Retinal pigment epithelial cell (primary cell): Measurements from ENCODE around the gene TINAG.

Experiments used
- DNase-seq: peaks from one replicate; pipeline ENCODE4 v3.0.0-alpha.2; 2010; ENCODE audit warnings: low read depth
- H3K4me3 ChIP-seq: 2 replicates; pipeline ENCODE4 v1.5.1; 2011; ENCODE audit warnings: mild to moderate bottlenecking, low read length, control low read depth, moderate library complexity
- CTCF ChIP-seq: conservative IDR thresholded peaks from 2 replicates; pipeline ENCODE4 v1.5.1; 2011; ENCODE audit warnings: low read depth, low read length, control low read depth, inconsistent platforms

TINAG gene

GRCh38 chr6:54289426-54289825 is 18.8 kb upstream of the TINAG start:
- no peak overlapping the region for H3K4me3 ChIP-seq
- TF ChIP-seq CTCF = no peak
- no peak for DNase-seq

GRCh38 chr6:54291146-54291545 is 17.1 kb upstream of the TINAG start:
- DNase-seq = no peak
- TF ChIP-seq CTCF = no peak
- no peak overlapping the region for H3K4me3 ChIP-seq

- no peak overlapping the region for H3K4me3 ChIP-seq
- DNase-seq = peak; percentile 31
Observed at GRCh38 chr6:54291738-54292137, 16.5 kb upstream of the TINAG start.

GRCh38 chr6:54294965-54295532 is 13.2 kb upstream of the TINAG start:
- TF ChIP-seq CTCF = no peak
- H3K4me3 ChIP-seq = no peak overlapping the region
- no peak for DNase-seq

More at GRCh38 chr6:54291738-54292137, 16.5 kb upstream of the TINAG start:
- TF ChIP-seq CTCF = no peak

- no peak overlapping the region for H3K4me3 ChIP-seq
- no peak for DNase-seq
- no peak for TF ChIP-seq CTCF
Observed at GRCh38 chr6:54299542-54300269, 8.5 kb upstream of the TINAG start.

- TF ChIP-seq CTCF = no peak
- no peak overlapping the region for H3K4me3 ChIP-seq
- no peak for DNase-seq
Observed at GRCh38 chr6:54301770-54302169, 6.5 kb upstream of the TINAG start.

- no peak overlapping the region for H3K4me3 ChIP-seq
- no peak for TF ChIP-seq CTCF
- DNase-seq = no peak
Observed at GRCh38 chr6:54307439-54307910, 766 bp upstream of the TINAG start.
